ENCODE measurements around the gene IMPDH2. TPM values are rescaled to one million over a fixed set of nuclear protein-coding genes. Genes with fewer than 3 reads are reported as not detected.
A peak's percentile ranks its signal among the peaks of the same experiment; 100 is the strongest.

The IMPDH2 gene
- 190 TPM for total RNA-seq

- FAIRE-seq (no peak), DNase-seq (ENCODE audit: low spot score in 2 of 2) (peak; percentile 81 to 88)
These were observed at the start of gene IMPDH2 for GRCh38 chr3:49028673-49029562. IMPDH2 (minus strand) TSS chr3:49029398; CDS start chr3:49029350, 48 bp downstream.

GRCh38 chr3:49076646-49077045 is 47.4 kb upstream of the IMPDH2 start:
- no peak for DNase-seq (ENCODE audit: low spot score in 2 of 2)
- FAIRE-seq, result no peak

- FAIRE-seq (no peak), DNase-seq (ENCODE audit: low spot score in 2 of 2) (no peak)
These were observed 46.9 kb upstream of the IMPDH2 start for GRCh38 chr3:49076116-49076515.

- no peak for FAIRE-seq
- DNase-seq (ENCODE audit: low spot score in 2 of 2), result no peak
These were observed 28.8 kb upstream of the IMPDH2 start for GRCh38 chr3:49058011-49058410.

- no peak for FAIRE-seq
- no peak for DNase-seq (ENCODE audit: low spot score in 2 of 2)
These were observed 28.1 kb upstream of the IMPDH2 start for GRCh38 chr3:49057268-49057667.

- no peak for FAIRE-seq
- DNase-seq (ENCODE audit: low spot score in 2 of 2), result no peak
These were observed 25.2 kb upstream of the IMPDH2 start for GRCh38 chr3:49054344-49054862.

- DNase-seq (ENCODE audit: low spot score in 2 of 2), result no peak
- FAIRE-seq, result no peak
These were observed 24.3 kb upstream of the IMPDH2 start for GRCh38 chr3:49053543-49053942.

- FAIRE-seq, result no peak
- DNase-seq (ENCODE audit: low spot score in 2 of 2), result no peak
These were observed 6.1 kb upstream of the IMPDH2 start for GRCh38 chr3:49035281-49035680.

- FAIRE-seq (no peak), DNase-seq (ENCODE audit: low spot score in 2 of 2) (no peak)
These were observed 5.5 kb upstream of the IMPDH2 start for GRCh38 chr3:49034650-49035049.

- FAIRE-seq (no peak), DNase-seq (ENCODE audit: low spot score in 2 of 2) (no peak)
These were observed 3.6 kb upstream of the IMPDH2 start for GRCh38 chr3:49032646-49033304.

- no peak for DNase-seq (ENCODE audit: low spot score in 2 of 2)
- no peak for FAIRE-seq
These were observed 1.1 kb upstream of the IMPDH2 start for GRCh38 chr3:49030321-49030720.

- DNase-seq (ENCODE audit: low spot score in 2 of 2), result no peak
- no peak for FAIRE-seq
These were observed 326 bp upstream of the IMPDH2 start for GRCh38 chr3:49029563-49029884.

- FAIRE-seq (no peak), DNase-seq (ENCODE audit: low spot score in 2 of 2) (no peak)
These were observed 913 bp downstream of the IMPDH2 start for GRCh38 chr3:49028298-49028672.

- DNase-seq (ENCODE audit: low spot score in 2 of 2) (no peak), FAIRE-seq (no peak)
These were observed 1.6 kb downstream of the IMPDH2 start for GRCh38 chr3:49027634-49028033.

- DNase-seq (ENCODE audit: low spot score in 2 of 2) (no peak), FAIRE-seq (no peak)
These were observed 2.7 kb downstream of the IMPDH2 start for GRCh38 chr3:49026536-49026935.

- DNase-seq (ENCODE audit: low spot score in 2 of 2) (no peak), FAIRE-seq (no peak)
These were observed 3.2 kb downstream of the IMPDH2 start for GRCh38 chr3:49025793-49026520.

GRCh38 chr3:49025005-49025792 is 4.0 kb downstream of the IMPDH2 start:
- no peak for FAIRE-seq
- DNase-seq (ENCODE audit: low spot score in 2 of 2), result peak in 1 of 2 donors; percentile 8

- no peak for FAIRE-seq
- no peak for DNase-seq (ENCODE audit: low spot score in 2 of 2)
These were observed 4.7 kb downstream of the IMPDH2 start for GRCh38 chr3:49024449-49024848.

GRCh38 chr3:49023775-49024174 is 5.4 kb downstream of the IMPDH2 start:
- no peak for FAIRE-seq
- no peak for DNase-seq (ENCODE audit: low spot score in 2 of 2)

GRCh38 chr3:49022688-49023171 is 6.5 kb downstream of the IMPDH2 start:
- FAIRE-seq (no peak), DNase-seq (ENCODE audit: low spot score in 2 of 2) (no peak)

All from frontal cortex (tissue), 4 donors.